GM18502 (cell line): Measurements from ENCODE around the gene PPP1R14D.

Experiments
- ATAC-seq: cut with Tn5 transposase; IDR thresholded peaks from one replicate; pipeline ENCODE4 v1.9.1; 2021; ENCODE audit warnings: mild to moderate bottlenecking; ENCODE audit not compliant: unreplicated experiment, poor library complexity

The PPP1R14D gene

DNA sequence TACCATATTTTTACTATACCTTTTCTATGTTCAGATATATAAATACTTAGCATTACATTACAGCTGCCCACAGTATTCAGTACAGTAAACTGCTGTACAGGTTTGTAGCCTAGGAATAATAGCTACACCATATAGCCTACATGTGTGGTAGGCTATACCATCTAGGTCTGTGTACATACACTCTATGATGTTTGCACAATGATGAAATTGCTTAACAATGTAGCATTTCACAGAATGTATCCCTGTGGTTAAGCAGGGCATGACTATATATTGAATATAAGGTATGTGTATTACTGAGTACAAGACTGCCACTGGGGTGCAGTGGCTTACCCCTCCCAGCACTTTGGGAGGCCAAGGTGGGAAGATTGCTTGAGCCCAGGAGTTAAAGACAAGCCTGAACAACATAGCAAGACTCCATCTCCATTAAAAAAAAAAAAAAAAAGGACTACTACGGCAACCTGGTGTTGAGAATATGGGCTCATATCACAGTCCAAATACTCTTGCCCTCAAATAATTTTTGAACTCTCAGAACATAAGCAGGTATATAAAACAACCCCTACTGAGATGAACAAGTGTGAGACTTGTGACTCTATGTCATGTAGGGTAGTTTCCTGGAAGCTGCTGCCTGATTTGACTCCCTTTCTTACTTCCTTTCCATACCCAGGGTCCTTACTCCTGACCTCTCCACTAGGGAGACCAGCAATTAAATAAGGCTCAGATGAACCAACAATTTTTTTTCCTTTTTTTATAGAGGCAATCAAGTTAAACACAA lies 4.8 kb downstream of the PPP1R14D start:
- no peak for ATAC-seq

DNA sequence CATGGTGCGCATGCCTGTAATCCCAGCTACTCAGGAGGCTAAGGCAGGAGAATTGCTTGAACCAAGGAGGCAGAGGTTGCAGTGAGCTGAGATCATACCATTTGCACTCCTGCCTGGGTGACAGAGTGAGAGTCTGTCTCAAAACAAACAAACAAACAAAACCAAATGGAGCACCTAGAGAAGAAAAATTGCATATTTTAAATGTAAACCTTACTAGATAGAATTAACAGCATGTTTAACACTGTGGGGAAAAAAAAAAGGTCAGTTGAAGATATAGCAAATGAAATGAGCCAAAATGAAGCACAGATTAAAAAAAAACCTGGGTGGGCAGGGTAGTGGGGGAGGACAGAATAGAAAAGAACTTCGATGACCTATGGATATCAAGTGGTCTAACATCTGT lies 7.3 kb downstream of the PPP1R14D start:
- no peak for ATAC-seq

DNA sequence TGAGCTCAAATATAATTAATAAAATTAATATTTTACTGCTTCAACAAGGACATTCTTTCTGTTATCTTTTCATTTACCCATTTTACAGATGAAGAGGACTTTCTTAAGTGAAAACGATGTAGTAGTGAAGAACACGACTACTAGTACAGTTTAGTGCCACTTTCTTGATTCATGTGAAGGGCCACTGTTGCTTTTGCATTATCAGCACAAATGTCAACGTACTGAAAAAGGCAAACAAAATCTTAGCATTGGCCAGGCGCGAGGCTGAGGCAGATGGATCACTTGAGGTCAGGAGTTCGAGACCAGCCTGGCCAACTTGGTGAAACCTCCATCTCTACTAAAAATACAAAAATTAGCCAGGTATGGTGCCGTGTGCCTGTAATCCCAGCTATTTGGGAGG lies 9.5 kb downstream of the PPP1R14D start:
- ATAC-seq, result no peak

DNA sequence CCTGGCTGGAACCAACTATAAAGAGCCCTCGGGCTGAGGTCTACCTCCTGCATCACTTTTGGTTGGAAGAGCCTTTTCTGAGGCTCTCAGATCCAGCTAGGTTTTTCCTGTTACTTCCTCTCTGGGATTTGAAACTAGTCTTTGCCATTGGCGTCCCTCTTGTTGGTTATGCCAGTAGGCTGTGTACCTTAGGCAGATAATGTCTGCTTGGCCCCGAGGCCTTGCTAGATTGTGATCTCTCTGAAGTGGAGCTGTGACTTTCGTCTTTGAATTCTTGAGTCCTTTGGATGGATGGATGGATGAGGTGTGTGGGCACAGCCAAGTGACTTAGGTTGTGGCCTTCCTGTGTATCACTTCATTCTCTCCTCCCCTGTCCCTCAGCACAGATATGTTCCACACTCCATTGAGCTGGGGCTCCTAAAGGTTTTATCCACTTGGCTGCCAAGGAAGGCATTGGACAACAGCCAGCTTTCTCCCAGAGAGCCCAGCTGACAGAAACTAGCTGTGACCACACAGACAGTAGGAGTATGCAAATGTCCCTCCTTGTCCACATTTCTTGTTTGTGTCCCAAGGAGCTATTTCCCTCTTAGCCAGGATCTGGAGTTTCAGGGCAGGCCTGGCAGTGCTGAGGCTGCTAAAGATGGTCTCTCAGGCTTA lies 13.3 kb downstream of the PPP1R14D start:
- ATAC-seq, result no peak

DNA sequence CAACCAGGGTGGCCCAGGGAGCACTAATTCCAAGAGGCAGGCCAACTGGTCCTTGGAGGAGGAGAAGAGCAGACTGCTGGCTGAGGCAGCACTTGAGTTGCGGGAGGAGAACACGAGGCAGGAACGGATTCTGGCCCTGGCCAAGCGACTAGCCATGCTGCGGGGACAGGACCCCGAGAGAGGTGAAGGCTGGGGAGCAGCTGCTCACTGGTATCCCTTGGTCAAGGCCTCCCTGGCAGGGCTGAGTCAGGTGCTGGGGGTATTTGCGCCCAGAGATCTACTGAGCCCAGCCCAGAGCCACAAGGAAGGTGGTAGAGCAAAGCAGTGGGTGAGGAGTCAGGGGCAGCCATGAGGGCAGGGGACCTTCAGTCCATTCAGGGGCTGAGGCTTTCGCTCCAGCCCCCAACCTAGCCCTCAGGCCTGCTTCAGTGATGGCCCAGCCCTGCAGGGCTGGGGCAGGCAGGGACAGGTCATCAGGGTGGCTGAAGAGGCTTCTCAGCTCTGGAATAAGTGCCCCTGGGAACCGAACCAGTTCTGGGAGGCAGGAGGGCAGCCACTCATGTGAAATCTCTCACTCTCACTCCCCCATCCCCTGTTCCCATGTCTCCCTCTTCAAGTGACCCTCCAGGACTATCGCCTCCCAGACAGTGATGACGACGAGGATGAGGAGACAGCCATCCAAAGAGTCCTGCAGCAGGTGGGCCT lies 15.6 kb downstream of the PPP1R14D start:
- ATAC-seq, result no peak

DNA sequence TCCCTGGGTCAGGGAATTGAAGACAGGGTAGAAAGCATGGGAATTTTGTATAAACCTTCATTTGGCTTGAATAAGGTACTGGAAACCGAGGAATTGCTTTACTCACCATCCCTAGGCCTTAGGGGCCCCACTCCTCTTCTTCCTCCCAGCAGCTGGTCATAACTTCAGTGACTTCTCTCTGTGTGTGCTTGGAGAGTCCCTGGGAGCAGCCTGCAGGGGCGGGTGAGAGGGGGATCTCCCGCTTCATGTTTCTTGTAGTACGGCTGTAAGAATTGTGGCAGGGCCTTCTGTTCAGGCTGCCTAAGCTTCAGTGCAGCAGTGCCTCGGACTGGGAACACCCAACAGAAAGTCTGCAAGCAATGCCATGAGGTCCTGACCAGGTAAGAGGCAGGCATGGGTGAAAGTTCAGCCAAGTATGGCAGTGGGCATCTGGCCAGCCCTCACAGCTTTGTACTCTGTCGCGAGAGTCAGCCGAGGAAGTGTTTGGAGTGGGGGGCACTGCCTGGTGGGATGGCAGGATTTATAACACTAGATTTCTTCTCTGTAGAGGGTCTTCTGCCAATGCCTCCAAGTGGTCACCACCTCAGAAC lies 19.6 kb downstream of the PPP1R14D start:
- ATAC-seq, result no peak

DNA sequence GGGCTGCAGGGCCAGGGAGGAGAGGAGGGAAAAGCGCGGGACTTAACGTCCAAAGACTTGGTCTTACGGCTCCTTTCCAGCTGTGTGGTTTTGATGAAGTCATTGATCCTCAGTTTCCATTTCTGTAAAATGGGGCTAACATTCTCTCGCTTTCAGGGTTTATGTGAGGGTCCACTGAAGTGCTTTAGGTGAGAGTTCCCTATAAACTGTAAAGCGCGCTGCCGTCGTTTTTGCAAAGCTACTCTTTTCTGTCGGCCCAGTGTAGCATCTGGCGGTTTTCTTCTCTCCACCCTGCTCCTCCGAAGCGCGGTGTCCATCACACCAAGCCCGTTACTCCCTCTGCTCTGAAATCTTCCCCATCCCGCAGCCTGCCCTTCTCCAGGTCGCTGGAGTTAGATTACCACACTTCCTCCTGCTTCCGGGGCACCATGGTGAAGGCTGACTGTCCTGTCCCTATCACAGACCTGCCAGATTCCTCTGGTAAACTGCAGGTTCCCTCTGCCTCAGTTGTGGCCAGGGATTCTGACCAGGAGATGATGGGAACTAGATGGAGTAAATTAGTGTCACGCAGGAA lies 20.5 kb downstream of the PPP1R14D start:
- ATAC-seq, result no peak

DNA sequence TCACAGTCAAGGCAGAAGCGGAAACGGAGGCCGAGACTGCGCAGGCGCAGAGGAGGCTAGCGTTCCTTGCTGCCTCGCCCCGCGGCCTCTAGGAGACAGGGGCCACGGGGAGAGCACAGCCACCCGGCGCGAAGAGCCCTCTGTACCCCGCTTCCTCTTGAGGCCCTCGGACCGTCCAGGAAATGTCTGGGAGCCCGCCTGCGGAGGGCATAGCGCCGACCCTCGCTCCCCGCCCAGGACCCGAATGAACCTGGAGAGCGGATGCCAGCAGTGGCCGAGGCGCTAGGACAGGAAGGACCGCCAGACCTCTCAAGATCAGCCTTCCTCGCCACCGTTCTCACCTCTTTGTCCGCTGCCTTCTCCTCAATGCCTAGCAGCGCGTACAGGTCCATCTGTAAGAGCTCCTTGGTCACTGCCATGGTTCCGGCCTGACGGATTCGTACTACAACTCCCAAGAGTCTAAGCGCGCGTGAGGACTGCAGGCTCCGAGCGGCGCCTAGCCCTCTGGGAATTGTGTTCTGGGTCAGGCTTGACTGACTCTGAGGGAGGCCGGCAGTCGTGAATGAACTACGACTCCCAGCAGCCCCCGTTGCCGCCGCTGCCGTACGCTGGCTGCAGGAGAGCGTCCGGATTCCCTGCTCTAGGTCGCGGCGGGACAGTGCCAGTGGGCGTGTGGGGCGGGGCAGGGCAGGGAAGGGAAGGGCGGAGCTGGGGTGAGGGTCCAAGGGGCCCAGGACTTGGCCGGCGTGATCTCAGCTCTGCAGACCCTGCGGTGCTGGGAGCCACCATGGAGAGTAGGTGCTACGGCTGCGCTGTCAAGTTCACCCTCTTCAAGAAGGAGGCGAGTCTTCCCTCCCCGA lies 21.2 kb downstream of the PPP1R14D start, which contains the start of the genes DNAJC17 and ZFYVE19:
Gene DNAJC17 (minus strand): TSS at position 446 of the 860 bp plus-strand sequence. CDS start 27 bp downstream, at position 419.
Gene ZFYVE19 (plus strand): TSS at position 62 of the 860 bp plus-strand sequence. CDS start 501 bp downstream, at position 563.
- ATAC-seq, result peak; percentile 94

DNA sequence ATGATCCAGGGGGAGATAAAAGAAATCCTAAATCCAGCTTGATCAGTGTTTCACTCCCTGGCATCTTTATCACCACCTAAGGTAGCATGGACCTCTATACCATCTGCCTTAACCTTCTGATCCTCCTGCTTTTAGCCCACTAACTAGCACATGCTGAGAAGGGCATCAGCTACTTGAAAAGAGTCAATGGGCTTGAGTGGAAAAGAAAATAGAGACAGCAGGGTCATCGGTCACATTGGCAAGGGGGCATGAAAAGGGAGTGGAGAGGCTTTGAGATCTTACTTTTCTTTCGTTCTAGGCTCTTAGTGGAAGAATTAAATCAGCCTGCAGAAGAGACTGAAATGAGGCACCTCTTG lies 21.9 kb downstream of the PPP1R14D start:
- no peak for ATAC-seq

DNA sequence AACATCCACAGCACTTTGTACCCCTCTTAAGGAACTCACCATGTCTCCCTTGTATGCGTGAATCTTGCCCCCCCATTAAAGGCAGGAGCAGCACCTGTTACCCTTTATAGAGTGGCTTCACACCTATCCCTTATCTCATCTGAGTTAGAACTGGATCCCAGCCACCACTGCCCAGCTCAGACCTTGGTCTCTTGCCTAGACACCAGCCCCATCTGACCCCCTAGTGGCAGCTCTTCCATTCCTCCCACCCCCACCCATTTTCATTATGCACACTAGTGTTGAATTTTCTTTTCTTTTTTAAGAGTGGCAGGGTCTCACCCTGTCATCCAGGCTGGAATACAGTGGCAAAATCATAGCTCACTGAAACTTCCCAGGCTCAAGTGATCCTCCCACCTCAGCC lies 24.8 kb downstream of the PPP1R14D start:
- ATAC-seq, result no peak

DNA sequence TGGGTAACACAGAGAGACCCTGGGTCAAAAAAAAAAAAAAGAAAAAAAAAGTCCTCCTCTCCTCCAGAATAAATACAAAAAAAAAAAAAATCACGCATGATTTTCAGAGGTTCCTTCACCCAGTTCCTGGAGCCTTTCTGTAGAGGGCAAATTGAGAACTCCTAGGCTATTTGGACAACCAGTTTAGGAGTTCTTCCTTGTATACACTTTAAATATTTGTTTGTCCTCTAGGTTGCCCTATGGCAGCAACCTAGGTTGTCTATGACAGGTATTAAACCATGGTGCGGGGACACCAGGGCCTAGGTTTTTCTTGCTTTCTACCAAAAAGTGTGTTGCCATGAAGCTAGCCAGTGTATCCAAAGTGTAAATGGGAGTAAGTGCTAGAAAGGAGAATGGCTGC lies 25.4 kb downstream of the PPP1R14D start:
- no peak for ATAC-seq

DNA sequence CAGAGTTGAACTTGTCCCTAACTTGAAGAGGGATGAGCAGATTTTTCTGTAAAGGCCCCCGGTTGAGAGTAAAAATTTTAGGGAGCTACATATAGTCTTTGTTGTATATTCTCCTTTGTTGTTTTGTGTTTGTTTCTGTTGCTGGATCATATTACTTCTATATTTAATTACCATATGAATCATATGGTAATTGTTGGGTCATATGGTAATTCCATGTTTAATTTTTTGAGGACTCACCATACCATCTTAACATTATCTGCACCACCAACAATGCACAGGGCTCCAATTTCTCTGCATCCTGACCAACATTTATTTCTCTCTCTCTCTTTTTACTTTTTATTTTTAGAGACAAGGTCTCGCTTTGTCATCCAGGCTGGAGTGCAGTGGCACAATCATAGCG lies 29.0 kb downstream of the PPP1R14D start:
- ATAC-seq, result no peak

DNA sequence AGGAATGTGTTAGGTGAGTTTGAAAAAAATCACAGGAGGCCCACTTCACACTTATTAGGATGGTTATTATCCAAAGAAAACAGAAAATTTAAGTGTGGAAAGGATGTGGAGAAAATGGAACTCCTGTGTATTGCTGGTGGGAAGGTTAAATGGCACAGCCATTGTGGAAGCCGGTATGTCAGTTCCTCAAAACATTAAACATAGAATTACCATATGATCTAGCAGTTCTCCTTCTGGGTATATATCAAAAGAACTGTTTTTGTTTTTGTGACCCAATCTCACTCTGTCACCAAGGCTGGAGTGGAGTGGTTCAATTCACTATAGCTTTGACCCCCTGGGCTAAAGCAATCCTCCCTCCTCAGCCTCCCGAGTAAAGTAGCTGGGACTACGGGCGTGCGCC lies 32.0 kb downstream of the PPP1R14D start:
- no peak for ATAC-seq

DNA sequence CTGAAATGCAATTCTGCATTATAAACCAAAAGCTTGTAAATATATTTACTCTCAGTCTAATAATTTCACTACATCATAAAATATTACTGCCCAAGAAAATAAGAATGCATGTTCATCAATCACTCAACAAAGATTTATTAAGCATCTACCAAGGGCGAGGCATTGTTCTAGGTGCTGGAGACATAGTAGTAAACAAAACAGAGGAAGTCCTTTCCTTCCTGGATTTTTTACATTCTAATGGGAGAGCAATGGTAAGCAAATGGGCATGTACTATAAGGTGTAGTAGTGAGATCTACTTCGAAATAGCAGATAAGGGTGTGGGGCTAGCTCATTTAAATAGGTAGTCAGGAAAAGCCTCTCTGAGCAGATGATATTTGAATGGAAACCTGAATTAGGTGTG lies 32.5 kb downstream of the PPP1R14D start:
- ATAC-seq, result no peak

DNA sequence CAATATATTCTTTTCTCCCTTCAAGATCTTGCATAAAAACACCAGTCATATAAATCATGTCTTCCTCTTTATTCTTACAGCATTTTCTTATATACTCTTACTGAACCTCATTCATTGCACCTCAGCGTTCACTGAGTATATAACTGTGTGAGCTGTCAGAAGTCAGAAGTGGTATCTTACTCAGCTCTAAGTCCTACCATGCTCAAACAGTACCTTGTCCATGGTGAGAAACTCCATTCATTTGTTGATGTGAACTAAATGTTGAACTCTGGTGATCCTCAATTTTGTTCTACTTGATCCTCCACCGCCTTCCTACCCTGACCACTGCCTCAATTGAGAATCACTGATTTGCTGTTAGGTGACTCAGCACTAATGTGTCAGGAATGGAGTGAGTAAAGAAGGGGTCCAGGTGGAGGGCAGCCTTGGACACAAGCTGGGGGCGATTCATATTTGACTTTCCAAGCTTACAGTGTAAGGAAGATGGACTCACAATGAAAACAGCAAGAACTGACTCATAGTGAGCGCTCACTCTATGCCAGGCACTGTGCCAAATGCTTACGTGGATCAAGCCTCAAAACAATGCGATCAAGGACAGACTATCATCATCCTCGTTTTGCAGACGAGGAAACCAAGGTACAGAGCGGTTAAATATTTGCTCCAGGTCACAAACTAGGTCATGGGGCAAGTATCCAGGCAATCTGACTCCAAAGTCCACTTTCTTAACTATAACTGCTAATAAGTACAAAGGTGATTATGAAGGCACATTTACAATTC lies 35.1 kb downstream of the PPP1R14D start:
- no peak for ATAC-seq

DNA sequence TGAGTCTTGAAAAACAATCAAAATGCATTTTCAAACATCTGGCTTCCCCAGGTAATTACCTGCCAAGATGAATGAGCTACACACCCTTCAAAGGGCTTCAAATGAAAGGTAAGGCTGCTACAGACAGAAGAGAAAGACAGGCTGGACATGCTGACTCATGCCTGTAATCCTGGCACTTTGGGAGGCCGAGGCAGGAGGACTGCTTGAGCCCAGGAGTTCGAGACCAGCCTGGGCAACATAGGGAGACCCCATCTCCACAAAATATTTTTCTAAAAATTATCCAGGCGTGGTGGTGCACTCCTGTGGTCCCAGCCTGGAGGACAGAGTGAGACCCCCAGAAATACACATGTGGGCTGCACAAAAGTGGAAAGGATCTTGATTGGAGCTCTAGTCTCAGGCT lies 36.1 kb downstream of the PPP1R14D start:
- ATAC-seq, result no peak

DNA sequence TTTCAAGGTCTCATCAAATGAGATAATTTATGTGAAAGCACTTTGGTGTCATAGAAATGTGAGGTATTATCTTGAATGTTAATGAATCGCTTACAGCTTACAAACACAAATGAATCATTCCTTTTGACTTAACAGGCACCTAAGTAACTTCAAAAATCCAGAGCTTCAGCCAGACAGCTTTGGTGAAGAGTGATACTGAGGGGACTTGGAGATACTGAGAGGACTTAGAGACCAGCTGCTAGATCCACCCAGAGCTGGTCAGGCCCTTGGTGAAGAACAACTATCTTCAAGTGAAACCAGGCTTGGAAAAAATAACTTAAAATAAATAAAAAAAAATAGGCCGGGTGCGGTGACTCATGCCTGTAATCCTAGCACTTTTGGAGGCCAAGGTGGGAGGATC lies 37.8 kb downstream of the PPP1R14D start:
- ATAC-seq, result no peak

DNA sequence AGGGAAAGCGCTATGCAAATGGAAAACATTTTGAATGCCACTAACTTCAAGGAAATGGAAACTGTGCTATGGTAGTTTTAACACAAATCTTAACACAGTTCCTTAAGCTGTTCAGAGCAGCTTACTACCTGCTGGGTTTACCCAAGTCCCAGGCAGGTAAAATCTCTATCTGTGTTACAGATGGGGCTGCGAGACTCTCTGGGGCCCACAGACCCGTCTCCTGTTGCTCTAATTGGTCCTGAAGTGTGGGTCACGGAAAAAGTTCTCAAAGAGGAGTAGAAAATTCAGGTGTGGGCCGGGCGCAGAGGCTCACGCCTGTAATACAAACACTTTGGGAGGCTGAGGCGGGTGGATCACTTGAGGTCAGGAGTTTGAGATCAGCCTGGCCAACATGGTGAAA lies 38.5 kb downstream of the PPP1R14D start:
- no peak for ATAC-seq

DNA sequence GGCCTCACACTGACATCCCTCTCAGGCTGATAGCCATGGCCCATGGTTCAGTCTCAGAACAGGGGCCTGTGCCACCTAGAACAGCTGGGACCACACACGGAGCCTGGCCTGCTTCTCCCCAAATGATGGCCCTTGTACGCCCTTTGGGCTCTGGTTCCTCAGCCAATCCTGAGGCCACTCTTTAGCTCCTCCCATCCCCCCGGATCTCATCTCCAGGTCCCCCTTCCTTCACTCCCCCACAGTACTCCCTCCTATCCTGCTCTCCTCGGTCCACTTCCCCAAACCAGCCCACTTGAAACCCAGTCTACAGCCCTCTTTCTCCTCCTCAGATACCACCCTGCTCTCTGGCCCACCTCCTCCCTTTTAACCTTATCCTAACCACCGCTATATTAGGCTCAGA lies 39.4 kb downstream of the PPP1R14D start:
- ATAC-seq, result no peak
